SKM-1 (cell line): ENCODE data around the gene COLQ.
A peak's percentile ranks its signal among the peaks of the same experiment; 100 is the strongest.
"Not testable (repeated sequence)": the region's sequence is repeated elsewhere in the genome, so short reads cannot be mapped to it uniquely, and the experiment has no call there.

ENCODE experiments used
- DNase-seq: peaks from one replicate; lab custom pipeline; 2025; ENCODE audit not compliant: unreplicated experiment; lab: John Stamatoyannopoulos, UW

COLQ gene

GRCh38 chr3:15521573-15521965, at the start of gene COLQ:
Gene COLQ (minus strand): TSS chr3:15521706. CDS start chr3:15521625, 81 bp downstream.
- no peak for DNase-seq

GRCh38 chr3:15563190-15563589, 41.7 kb upstream of the COLQ start:
- DNase-seq, result no peak

GRCh38 chr3:15562560-15562959, 41.1 kb upstream of the COLQ start:
- no peak for DNase-seq

- DNase-seq, result no peak
Measured at GRCh38 chr3:15558581-15558980, 37.1 kb upstream of the COLQ start.

- no peak for DNase-seq
Measured at GRCh38 chr3:15557511-15557946, 36.0 kb upstream of the COLQ start.

GRCh38 chr3:15556512-15556911, 35.0 kb upstream of the COLQ start:
- DNase-seq, result peak; percentile 73

- no peak for DNase-seq
Measured at GRCh38 chr3:15553749-15554148, 32.2 kb upstream of the COLQ start.

- DNase-seq, result no peak
Measured at GRCh38 chr3:15551902-15552301, 30.4 kb upstream of the COLQ start.

- DNase-seq, result no peak
Measured at GRCh38 chr3:15549846-15550245, 28.3 kb upstream of the COLQ start.

GRCh38 chr3:15542614-15543013, 21.1 kb upstream of the COLQ start:
- DNase-seq, result no peak

GRCh38 chr3:15541371-15541770, 19.9 kb upstream of the COLQ start:
- DNase-seq, result no peak

GRCh38 chr3:15539066-15539465, 17.6 kb upstream of the COLQ start:
- no peak for DNase-seq

GRCh38 chr3:15538345-15538744, 16.8 kb upstream of the COLQ start:
- DNase-seq, result no peak

GRCh38 chr3:15536856-15537255, 15.3 kb upstream of the COLQ start:
- DNase-seq, result no peak

- no peak for DNase-seq
Measured at GRCh38 chr3:15535732-15536131, 14.2 kb upstream of the COLQ start.

- not testable (repeated sequence) for DNase-seq
Measured at GRCh38 chr3:15532614-15533013, 11.1 kb upstream of the COLQ start.

- DNase-seq, result no peak
Measured at GRCh38 chr3:15531346-15531745, 9.8 kb upstream of the COLQ start.

GRCh38 chr3:15528854-15529537, 7.5 kb upstream of the COLQ start:
- no peak for DNase-seq

GRCh38 chr3:15527031-15527459, 5.5 kb upstream of the COLQ start:
- DNase-seq, result no peak

GRCh38 chr3:15525790-15526189, 4.3 kb upstream of the COLQ start:
- DNase-seq, result no peak

GRCh38 chr3:15523660-15524417, 2.3 kb upstream of the COLQ start:
- no peak for DNase-seq

GRCh38 chr3:15522016-15522415, 510 bp upstream of the COLQ start:
- no peak for DNase-seq
